ENCODE results near the gene DBNDD2. TPM values are rescaled to one million over a fixed set of nuclear protein-coding genes. Genes with fewer than 3 reads are reported as not detected.
A peak's percentile ranks its signal among the peaks of the same experiment; 100 is the strongest.

DBNDD2 gene
- total RNA-seq, 1 donor from 2014 or later: 364 TPM

DNA sequence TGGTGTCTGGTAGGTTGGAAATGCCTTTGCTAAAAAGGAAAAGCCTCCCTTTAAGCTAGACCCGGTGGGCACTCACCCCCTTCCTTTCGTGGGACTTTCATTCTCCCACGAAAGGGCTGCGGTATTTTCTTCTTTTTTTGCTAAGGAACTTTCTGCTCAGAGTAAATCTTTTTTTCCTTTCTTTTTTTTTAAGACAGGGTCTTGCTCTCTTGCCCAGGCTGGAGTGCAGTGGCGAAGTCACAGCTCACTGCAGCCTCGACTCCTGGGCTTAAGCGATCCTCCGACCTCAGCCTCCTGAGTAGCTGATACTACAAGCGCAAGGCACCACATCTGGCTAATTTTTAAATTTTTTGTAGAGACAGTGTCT lies 34.0 kb upstream of the DBNDD2 start:
- no peak for ATAC-seq
- intact Hi-C loops (cut with DNase I): loop anchor here (1.0 kb wide), 1 partner anchor 62 kb away; no protein-coding TSS in a partner anchor
- no peak for DNase-seq (ENCODE audit: missing footprints)

DNA sequence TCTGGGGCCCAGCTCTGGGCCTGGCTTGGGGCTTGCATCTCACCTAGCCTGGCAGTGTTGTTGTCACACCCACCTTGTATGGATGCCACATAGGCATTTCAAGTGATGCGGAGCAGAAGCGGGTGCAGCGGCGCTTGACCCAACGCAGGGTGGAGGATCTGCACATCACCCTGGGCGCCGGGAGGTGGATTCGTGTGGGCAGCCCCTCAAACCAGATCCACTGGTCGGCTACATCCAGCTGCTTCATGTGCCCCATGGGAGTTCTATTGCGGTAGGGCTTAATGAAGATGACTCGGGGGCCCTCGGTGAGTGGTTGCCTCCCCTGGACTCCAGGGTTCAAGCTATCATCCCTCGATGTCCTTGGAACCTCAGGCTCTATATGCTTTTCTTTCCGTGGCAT lies 33.1 kb upstream of the DBNDD2 start:
- ATAC-seq (no peak), DNase-seq (ENCODE audit: missing footprints) (no peak)
- intact Hi-C loops (cut with DNase I): loop anchor here (1.0 kb wide), 1 partner anchor 61 kb away; no protein-coding TSS in a partner anchor

DNA sequence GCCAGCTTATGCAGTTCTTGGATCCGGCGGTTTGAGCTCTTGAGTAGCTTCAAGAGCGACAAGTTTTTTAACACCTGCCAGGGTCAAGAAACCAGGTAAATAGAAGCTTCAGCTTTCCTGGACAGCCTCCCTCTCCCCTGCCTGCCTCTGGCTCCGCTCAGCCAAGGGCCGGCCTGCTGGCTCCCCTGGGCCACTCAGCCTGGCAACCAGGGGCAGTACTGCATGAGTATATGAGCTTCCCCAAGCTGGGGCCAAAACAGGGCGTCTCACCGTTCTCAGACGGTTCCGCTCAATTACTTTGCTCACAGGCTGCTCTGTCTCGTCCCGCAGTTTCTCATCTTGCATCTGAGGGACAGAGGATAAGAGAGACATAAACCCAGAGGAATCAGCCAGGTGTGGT lies 30.8 kb upstream of the DBNDD2 start:
- intact Hi-C loops (cut with DNase I): no loop called here
- ATAC-seq (no peak), DNase-seq (ENCODE audit: missing footprints) (no peak)

DNA sequence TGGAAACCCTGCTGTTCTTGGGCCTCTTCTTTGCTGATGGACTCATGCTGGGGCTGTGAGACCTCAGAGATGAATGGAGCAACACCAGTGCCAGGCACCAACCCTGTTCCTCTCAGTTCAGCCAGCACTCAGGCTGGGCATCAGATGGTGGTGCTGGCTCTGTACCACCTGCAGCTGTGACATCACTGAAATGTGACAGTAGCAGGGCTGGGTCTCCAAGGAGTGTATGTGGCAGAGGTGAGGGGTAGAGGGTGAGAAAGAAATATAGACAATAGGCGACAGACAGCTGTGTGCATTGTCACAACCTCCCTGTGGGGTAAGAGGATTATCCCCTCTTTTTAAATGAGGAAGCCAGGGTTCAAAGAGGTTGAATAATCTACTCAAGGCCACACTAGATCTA lies 29.9 kb upstream of the DBNDD2 start, which contains the start of gene TP53TG5:
Gene TP53TG5, minus strand, starts transcription at position 135 of the 400 bp plus-strand sequence. Its CDS starts 89 bp downstream, at position 46.
- no peak for ATAC-seq
- intact Hi-C loops (cut with DNase I): no loop called here
- DNase-seq (ENCODE audit: missing footprints): no peak

DNA sequence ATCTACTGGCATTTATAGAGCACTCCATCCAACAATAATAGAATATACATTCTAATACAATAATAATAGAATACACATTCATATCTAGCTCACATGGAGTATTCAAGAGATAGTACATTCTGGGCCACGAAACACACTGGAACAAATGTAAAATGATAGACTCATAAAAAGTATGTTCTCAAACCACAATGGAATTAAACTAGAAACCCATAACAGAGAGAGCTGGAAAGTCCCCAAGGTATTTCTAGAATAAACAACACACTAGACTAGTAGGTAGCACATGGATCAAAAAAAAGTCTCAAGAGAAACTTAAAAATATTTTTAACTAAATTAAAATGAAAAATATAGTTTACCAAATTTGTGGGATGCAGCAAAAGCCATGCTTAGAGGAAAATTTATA lies 20.8 kb upstream of the DBNDD2 start:
- ATAC-seq: no peak
- intact Hi-C loops (cut with DNase I): no loop called here
- no peak for DNase-seq (ENCODE audit: missing footprints)

DNA sequence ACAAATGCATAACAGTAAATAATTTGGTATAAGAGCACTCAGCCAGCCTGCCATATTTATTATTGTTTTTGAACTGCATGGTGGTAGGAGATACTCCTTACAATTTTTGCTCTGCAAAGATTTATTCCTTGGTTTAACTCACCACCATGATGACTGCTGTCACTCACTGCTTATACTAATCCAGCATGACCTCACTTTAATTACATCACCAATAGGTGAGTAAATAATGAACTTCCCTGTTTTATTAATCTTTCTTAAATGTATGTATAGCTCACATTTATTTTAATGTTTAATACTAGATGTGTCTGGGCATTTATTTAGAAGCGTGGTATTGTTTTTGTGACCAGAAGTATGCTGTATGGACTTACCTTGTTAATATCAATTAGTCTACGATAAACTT lies 17.2 kb upstream of the DBNDD2 start:
- no peak for ATAC-seq
- intact Hi-C loops (cut with DNase I): no loop called here
- DNase-seq (ENCODE audit: missing footprints): no peak

DNA sequence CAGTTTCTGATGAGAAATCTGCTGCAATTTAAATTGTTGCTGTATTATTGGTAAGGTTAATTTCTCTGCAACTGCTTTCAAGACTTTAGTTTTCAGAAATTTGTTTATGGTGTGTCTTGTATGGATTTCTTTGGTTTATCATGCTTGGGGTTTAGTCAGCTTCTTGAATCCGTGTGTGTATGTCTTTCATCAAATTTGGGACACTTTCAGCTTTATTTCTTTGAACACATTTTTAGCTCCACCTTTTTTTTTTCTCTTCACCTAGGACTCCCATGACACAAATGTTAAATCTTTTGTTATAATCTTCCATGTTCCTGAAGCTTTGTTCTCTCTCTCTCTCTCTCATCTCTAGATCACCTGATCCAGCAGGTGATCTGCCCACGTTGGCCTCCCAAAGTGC lies 16.5 kb upstream of the DBNDD2 start:
- ATAC-seq (no peak), DNase-seq (ENCODE audit: missing footprints) (no peak)
- intact Hi-C loops (cut with DNase I): no loop called here

DNA sequence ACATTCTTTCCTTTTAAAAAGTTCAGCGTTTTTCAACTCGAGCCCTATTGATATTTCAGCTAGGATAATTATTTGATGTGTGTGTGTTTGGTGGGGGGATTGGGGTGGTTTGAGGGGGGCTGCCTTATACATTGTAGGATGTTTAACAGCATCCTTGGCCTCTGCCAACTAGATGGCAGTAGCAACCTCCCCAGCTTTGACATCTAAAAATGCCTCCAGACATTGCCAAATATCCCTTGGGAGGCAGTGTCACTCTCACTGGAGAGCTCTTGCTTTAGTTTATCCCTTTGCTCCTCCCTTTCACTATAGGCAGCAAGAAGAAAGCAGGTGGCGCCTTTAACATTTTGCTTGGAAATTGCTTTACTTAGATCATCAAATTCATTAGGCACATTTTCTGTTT lies 15.4 kb upstream of the DBNDD2 start:
- DNase-seq (ENCODE audit: missing footprints): no peak
- no peak for ATAC-seq
- intact Hi-C loops (cut with DNase I): no loop called here

DNA sequence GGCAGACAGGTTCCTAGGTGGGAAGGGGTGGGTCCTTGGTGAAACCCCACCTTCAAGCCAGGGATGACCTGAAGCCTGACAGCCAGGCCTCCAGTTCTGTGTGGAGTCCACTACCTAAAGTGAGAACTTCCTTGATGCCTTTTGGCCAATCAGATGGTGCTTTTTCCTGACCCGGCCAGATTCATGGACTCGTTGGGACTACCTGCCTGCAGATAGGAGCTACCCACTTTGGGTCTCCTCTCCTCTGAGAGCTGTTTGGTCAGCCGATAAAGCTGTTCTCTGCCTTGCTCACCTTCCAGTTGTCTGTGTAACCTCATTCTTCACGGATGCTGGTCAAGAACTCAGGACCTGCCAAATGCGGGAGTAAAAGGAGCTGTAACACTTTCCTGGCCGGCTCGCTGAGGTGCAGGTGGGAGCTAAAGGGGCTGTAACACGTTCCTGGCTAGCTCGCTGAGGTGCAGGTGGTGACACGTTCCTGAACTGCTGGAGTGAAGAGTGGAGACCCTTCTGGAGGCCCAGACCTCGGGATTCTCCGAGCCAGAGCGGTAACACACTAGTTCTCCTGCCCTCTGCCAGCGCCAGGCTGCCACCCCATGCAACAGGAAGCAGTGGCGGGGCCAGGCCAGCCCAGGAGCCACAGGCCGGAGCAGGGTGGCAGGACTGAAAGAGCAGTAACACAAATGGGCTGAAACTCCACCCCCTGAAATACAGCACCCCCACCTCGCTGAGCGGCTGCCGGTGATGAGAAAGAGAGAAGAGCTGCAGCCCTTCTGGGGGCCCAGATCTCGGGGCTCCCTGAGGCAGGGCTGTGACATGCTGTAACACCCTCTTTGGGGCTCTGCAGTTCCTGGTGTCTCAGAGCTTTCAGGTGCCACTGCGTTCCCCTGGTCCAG lies 13.6 kb upstream of the DBNDD2 start:
- ATAC-seq (no peak), DNase-seq (ENCODE audit: missing footprints) (no peak)
- intact Hi-C loops (cut with DNase I): no loop called here

DNA sequence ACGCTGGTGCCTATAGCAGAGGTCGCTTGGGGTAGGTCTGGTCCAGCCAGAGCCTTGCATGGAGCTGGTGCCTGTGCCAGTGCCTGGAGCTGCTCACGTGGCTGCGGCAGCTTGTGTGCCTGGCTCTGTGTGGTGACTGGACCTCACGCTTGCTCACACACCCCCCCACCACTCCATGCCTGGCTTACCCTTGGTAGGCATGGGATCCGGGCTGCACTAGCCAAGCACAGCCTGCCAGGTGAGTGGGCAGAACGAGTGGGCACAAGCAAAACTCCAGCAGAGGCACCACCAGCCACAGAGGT lies 13.0 kb upstream of the DBNDD2 start:
- DNase-seq (ENCODE audit: missing footprints) (no peak), ATAC-seq (no peak)
- intact Hi-C loops (cut with DNase I): no loop called here

DNA sequence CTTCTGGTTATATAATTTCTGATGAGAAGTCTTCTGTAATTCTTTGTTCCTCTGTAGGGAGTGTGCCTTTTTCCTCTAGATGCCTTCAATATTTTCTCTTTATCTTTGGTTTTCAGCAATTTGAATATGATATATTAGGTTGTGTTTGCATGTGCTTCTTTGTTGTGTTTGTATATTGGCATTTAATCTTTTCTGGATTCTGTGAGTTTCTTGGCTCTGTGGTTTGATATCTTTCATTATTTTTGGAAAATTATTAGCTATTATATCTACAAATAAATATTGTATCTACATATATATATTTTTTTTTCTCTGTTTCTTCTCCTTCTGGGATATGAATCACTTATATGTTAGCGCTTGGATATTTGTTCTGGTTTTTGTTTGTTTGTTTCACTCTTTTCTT lies 9.1 kb upstream of the DBNDD2 start:
- intact Hi-C loops (cut with DNase I): no loop called here
- DNase-seq (ENCODE audit: missing footprints) (no peak), ATAC-seq (no peak)

DNA sequence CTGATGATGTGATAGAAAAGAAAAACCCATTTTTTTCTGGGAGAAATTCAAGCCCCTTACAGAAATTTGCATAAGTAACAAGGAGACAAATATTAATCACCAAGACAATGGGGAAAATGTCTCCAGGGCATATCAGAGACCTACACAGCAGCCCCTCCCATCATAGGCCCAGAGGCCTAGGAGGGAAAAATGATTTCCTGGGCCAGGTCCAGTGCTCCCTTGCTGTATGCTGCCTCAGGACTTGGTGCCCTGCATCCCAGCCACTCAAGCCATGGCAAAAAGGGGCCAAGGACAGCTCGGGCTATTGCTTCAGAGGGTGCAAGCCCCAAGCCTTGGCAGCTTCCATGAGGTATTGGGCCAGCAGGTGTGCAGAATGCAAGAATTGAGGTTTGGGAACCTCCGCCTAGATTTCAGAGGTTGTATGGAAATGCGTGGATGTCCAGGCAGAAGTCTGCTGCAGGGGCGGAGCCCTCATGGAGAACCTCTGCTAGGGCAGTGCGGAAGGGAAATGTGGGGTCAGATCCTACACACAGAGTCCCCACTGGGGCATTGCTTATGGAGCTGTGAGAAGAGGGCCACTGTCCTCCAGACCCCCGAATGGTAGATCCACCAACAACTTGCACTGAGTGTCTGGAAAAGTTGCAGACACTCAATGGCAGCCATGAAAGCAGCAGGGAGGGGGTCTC lies 7.6 kb upstream of the DBNDD2 start:
- intact Hi-C loops (cut with DNase I): no loop called here
- DNase-seq (ENCODE audit: missing footprints): no peak
- ATAC-seq: no peak

DNA sequence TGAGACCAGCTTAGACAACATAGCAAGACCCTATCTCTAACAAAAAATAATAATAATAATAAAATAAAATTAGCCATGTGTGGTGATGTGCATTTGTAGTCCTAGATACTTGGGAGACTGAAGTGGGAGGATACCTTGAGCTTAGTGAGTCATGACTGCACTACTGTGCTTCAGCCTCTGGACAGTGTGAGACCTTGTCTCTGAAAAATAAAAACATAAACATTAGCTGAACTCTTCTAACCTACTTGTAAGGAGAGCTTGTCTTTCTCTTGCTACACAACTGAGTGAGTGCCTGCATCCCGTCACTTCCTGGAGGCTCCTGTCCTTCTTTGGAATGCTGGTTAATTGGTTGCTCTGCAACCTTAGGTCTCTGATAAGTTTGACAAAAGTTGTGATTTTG lies 5.1 kb upstream of the DBNDD2 start:
- ATAC-seq: no peak
- intact Hi-C loops (cut with DNase I): no loop called here
- DNase-seq (ENCODE audit: missing footprints): no peak

DNA sequence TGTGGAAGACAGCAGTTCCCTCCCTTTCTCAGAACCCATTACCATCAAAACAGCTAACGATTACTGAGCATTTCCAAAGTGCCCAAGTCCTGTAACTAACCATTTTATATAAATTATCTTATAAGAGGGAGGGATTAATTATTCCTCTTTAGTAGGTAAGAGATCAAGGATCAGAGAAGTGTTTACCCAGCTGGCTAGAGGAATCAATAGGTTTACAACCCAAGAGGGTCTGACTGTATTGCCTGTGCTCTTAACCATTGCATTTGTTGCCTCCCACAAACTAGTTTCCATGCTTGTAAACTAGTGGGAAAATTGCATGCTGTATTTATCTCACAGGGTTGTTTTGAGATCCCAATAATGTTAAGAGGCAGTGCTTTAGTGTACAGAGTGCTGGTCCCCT lies 3.7 kb upstream of the DBNDD2 start:
- intact Hi-C loops (cut with DNase I): no loop called here
- ATAC-seq (no peak), DNase-seq (ENCODE audit: missing footprints) (no peak)

DNA sequence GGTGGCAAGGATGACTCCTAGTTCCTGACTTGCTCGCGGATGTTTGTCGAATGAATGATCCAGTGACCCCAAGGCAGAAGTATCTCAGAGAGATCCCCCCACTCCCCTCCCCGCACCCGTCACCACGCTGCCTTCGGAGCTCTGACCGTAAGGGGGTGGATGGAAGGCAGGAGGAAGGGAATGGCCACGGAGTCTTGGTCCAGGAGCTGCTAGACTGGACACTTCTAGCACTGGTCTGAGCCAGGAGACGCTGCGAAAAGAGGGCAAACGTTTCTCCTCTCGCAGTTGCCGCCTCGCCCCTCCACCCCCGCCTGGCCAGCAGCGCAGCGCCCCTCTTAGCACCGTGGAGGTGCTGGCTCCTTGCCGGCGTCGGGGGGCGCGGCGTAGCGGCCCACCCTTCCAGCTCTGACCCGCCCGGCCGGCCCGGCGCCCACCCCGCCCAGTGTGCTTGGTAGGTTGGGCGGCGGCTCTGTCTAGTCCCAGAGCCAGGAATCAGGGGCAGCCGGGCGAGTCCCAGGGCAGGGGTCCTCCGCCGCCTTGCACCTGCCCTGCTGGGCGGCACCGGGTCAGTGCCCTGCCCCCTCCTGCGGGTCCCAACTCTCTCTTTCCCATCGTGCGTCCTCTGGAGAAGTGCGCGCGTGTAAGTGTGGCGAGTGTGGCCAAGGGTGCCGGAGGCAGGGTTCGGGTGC lies 2.4 kb upstream of the DBNDD2 start:
- intact Hi-C loops (cut with DNase I): loop anchor here (2.0 to 5.0 kb wide), 3 partner anchors 33 to 63 kb away; partner anchors contain the start of gene SYS1
- DNase-seq (ENCODE audit: missing footprints) (no peak), ATAC-seq (peak; percentile 9)

DNA sequence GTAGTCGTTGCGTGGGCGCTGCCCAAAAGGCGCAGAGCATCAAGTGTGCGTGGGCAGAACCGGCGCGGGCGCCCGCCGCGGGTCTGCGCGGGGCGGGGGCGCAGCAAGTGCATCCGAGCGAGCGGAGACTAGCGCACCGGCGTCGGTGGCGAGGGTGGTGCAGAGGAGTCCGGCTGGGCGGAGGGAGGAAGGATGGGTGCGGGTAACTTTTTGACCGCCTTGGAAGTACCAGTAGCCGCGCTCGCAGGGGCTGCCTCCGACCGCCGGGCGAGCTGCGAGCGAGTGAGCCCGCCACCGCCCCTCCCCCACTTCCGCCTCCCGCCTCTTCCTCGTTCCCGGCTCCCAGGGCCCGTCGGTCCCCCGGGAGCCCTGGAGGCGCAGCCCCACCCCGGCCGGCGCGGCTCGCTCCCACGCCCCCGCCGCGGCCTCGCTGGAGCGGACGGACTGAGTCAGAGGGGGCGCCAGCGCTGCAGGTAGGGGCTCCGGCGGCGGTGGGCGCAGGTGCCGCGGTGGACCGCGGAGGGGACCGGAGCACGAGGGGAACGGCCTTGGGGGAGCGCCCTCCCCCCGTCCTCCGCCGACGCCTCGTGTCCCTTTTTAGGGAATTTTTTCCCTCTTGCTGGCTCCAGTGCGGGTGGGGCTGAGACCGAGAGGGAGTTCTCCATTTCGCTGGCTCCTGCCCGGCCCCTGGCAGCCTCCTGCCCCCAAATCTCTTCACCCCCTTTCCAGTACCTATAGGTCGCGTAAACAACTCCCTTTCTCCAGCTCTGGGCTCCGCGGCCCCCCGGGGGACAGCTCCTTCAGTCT lies 1.6 kb upstream of the DBNDD2 start:
- intact Hi-C loops (cut with DNase I): loop anchor here (1.0 to 5.0 kb wide), 4 partner anchors 13 to 64 kb away; partner anchors contain the start of gene SYS1
- ATAC-seq (peak; percentile 64), DNase-seq (ENCODE audit: missing footprints) (peak; percentile 85)

DNA sequence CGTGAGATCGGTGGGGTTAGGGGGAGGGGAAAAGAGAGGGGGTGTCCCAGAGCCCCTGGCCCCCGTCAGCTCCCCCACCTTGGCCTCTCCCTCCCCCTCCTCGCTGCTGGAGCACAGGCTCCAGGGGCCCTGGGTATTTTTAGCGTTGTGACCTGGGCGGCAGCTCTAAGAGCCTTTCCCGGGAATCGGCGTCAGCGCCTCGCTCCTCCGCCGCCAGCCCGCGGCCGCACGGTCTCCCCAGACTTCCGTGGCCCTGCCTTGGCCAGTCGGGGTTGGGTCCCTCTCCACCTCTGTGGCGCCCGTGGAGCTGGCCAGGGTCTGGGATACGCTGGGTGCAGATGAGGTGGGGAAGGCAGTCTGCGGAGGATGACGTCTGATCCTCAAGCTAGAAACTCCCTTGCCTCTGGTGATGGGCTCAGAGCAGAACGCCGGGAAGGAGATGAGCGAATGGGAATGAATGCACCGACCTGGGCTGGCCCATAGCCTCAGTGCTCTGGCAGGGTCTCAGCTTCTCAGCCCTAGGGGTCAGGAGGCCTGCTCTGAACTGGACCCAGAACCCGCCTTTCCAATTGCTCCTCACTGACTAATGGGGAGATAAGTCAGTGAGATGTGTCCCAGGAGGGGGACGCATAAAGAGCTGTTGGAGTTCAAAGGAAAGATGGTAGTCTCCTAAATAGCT lies 883 bp upstream of the DBNDD2 start:
- DNase-seq (ENCODE audit: missing footprints) (peak; percentile 80), ATAC-seq (peak; percentile 55)
- intact Hi-C loops (cut with DNase I): loop anchor here (1.0 to 5.0 kb wide), 4 partner anchors 12 to 65 kb away; partner anchors contain the start of gene SYS1

DNA sequence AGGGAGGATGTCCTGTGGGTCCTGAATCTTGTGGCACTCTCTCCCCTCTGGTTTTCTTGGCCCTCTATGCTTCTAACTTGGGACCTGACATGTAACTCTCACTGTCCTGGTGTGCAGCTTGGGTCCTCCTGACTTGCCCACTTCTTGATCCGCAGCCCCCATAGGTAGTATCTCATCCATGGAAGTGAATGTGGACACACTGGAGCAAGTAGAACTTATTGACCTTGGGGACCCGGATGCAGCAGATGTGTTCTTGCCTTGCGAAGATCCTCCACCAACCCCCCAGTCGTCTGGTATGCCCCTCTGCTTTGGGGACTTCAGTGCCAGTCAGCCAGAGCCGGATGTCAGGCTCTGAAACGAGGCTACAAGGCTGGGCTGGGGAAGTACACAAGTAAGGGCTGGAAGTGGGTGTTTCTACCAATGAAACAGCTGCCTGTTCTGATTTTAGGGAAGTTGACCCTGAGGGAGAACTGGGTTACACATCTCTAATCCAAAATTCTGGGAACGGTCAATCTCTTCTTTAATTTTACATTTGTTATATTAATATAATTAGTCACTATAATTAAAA lies 641 bp downstream of the DBNDD2 start:
- intact Hi-C loops (cut with DNase I): loop anchor here (5.0 kb wide), 1 partner anchor 66 kb away; no protein-coding TSS in a partner anchor
- no peak for DNase-seq (ENCODE audit: missing footprints)
- no peak for ATAC-seq
